ENCODE measurements around the gene CCDC137. TPM values are rescaled to one million over a fixed set of nuclear protein-coding genes. Genes with fewer than 3 reads are reported as not detected.

CCDC137 gene, protein sequence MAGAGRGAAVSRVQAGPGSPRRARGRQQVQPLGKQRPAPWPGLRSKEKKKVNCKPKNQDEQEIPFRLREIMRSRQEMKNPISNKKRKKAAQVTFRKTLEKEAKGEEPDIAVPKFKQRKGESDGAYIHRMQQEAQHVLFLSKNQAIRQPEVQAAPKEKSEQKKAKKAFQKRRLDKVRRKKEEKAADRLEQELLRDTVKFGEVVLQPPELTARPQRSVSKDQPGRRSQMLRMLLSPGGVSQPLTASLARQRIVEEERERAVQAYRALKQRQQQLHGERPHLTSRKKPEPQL
- polyA plus RNA-seq (12.2 and 16.1 TPM in 2 replicates), polyA minus RNA-seq (11.1 and 11.4 TPM in 2 replicates)

DNA sequence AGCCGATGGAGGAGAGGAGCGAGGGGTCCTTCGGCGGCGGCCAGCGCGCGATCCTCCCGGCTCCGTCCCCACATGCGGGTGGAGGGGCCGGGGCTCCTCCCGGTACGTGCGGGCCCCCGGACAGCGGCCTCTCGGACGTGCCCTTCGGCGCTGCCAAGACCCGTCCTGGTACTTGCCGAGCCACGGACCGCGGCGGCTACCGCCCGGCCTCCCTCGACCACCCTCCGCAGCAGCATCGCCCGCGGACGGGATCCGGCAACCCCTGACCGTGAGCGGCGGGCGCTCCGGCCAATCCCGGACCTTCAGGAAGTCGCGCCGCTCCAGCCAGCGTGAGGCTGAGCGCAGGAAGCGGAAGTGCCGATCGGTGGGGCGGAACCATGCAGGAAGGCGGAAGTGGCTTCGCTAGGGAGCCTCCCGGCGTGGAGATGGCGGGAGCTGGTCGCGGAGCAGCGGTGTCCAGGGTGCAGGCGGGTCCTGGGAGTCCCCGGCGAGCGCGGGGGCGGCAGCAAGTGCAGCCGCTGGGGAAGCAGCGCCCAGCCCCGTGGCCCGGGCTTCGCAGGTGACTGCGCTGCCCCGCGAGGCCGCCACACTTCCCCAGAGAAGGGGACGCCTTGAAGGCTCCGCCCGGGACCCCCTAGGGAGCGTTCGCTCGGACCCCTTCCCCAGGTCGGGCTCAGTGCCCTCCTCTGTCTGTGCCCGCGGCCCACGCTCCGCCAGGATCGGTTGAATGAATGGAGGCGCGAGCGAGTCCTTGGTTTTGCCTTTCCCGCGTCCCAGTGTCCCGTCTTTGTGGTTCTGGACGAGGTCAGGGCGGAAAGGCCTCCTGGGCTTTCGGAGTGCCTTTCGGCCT is at the start of gene CCDC137, which contains the start of gene OXLD1:
Gene CCDC137, plus strand, starts transcription at position 396 of the 850 bp plus-strand sequence. Its CDS starts 30 bp downstream, at position 426.
Gene OXLD1, minus strand, starts transcription at position 264 of the 850 bp plus-strand sequence. Its CDS starts 28 bp downstream, at position 236.
- Histone ChIP-seq H3K4me2 (ENCODE audit: low read length) (peak within 1 kb of the TSS; percentile 92), H3K27ac (ENCODE audit: low read length) (peak within 1 kb of the TSS; percentile 82), H2AFZ (ENCODE audit: low read depth, low read length) (peak within 1 kb of the TSS; percentile 59), H4K20me1 (ENCODE audit: insufficient read depth) (no peaks in the 10 kb centered on the region), H3K4me3 (ENCODE audit: low read length) (peak within 1 kb of the TSS; percentile 99), H3K9ac (ENCODE audit: low read length) (peak within 1 kb of the TSS; percentile 91), H3K27me3 (ENCODE audit: insufficient read depth, low read depth, low read length) (no peaks in the 10 kb centered on the region), H3K9me3 (ENCODE audit: low read length) (no peaks in the 10 kb centered on the region), H3K79me2 (replicated peaks; ENCODE audit: insufficient read depth, low read length) (peaks cover 10% of the 10 kb centered on the region), H3K36me3 (ENCODE audit: insufficient read depth, low read length) (no peaks in the 10 kb centered on the region), H3F3A (ENCODE audit: insufficient read depth, low read length, poor library complexity, severe bottlenecking) (no peaks in the 10 kb centered on the region), H3K9me2 (ENCODE audit: insufficient read depth, low read length) (no peaks in the 10 kb centered on the region)
- TF ChIP-seq, protein P1, sequence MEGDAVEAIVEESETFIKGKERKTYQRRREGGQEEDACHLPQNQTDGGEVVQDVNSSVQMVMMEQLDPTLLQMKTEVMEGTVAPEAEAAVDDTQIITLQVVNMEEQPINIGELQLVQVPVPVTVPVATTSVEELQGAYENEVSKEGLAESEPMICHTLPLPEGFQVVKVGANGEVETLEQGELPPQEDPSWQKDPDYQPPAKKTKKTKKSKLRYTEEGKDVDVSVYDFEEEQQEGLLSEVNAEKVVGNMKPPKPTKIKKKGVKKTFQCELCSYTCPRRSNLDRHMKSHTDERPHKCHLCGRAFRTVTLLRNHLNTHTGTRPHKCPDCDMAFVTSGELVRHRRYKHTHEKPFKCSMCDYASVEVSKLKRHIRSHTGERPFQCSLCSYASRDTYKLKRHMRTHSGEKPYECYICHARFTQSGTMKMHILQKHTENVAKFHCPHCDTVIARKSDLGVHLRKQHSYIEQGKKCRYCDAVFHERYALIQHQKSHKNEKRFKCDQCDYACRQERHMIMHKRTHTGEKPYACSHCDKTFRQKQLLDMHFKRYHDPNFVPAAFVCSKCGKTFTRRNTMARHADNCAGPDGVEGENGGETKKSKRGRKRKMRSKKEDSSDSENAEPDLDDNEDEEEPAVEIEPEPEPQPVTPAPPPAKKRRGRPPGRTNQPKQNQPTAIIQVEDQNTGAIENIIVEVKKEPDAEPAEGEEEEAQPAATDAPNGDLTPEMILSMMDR (IDR thresholded peaks at IDR 0.05; ENCODE audit: poor library complexity, severe bottlenecking): peak; percentile 6
- TF ChIP-seq EP300 (conservative IDR thresholded peaks at IDR 0.05; ENCODE audit: poor library complexity, severe bottlenecking): peak; percentile 20
- TF ChIP-seq RAD21 (conservative IDR thresholded peaks at IDR 0.05): no peak
- peak; percentile 89 for TF ChIP-seq POLR2AphosphoS5 (IDR thresholded peaks at IDR 0.05)
- peak; percentile 48 for TF ChIP-seq TAF1 (IDR thresholded peaks at IDR 0.05; ENCODE audit: low read depth)
- TF ChIP-seq, protein P2, sequence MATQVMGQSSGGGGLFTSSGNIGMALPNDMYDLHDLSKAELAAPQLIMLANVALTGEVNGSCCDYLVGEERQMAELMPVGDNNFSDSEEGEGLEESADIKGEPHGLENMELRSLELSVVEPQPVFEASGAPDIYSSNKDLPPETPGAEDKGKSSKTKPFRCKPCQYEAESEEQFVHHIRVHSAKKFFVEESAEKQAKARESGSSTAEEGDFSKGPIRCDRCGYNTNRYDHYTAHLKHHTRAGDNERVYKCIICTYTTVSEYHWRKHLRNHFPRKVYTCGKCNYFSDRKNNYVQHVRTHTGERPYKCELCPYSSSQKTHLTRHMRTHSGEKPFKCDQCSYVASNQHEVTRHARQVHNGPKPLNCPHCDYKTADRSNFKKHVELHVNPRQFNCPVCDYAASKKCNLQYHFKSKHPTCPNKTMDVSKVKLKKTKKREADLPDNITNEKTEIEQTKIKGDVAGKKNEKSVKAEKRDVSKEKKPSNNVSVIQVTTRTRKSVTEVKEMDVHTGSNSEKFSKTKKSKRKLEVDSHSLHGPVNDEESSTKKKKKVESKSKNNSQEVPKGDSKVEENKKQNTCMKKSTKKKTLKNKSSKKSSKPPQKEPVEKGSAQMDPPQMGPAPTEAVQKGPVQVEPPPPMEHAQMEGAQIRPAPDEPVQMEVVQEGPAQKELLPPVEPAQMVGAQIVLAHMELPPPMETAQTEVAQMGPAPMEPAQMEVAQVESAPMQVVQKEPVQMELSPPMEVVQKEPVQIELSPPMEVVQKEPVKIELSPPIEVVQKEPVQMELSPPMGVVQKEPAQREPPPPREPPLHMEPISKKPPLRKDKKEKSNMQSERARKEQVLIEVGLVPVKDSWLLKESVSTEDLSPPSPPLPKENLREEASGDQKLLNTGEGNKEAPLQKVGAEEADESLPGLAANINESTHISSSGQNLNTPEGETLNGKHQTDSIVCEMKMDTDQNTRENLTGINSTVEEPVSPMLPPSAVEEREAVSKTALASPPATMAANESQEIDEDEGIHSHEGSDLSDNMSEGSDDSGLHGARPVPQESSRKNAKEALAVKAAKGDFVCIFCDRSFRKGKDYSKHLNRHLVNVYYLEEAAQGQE (IDR thresholded peaks at IDR 0.05; ENCODE audit: borderline replicate concordance): peak; percentile 52
- TF ChIP-seq SMC3 (conservative IDR thresholded peaks at IDR 0.05; ENCODE audit: poor library complexity): peak; percentile 22
- peak; percentile 95 for TF ChIP-seq MXI1 (conservative IDR thresholded peaks at IDR 0.05; ENCODE audit: poor library complexity, severe bottlenecking)
- no peak for TF ChIP-seq EZH2 (IDR thresholded peaks at IDR 0.05; ENCODE audit: borderline replicate concordance, insufficient read depth, low read length, poor library complexity, severe bottlenecking)

DNA sequence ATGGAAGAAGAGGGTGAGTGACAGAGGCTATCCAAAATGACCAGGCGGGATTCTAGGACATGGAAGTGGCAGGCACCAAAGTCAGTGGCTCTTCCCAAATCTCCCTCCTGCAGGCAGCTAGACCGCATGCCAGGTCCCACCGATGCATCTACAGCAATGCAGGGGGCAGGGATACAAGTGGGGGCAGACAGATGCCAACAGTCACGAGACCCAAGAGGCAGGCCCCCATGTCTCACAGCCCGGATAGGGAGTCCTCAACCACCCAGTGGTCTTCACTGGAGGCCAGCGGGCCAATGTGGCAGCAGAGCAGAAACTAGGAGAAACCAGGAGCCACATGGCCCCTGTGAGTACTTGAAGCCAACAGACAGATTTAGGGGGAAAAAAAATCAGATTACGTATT is 49.7 kb upstream of the CCDC137 start:
- Histone ChIP-seq H3K9ac (ENCODE audit: low read length) (no peak overlapping the region), H3K27me3 (ENCODE audit: insufficient read depth, low read depth, low read length) (no peaks in the 10 kb centered on the region), H3F3A (ENCODE audit: insufficient read depth, low read length, poor library complexity, severe bottlenecking) (no peaks in the 10 kb centered on the region), H4K20me1 (ENCODE audit: insufficient read depth) (no peaks in the 10 kb centered on the region), H3K4me3 (ENCODE audit: low read length) (no peak overlapping the region), H3K79me2 (replicated peaks; ENCODE audit: insufficient read depth, low read length) (peaks cover 7% of the 10 kb centered on the region), H3K36me3 (ENCODE audit: insufficient read depth, low read length) (peaks cover 13% of the 10 kb centered on the region), H3K27ac (ENCODE audit: low read length) (no peak overlapping the region), H2AFZ (ENCODE audit: low read depth, low read length) (no peak overlapping the region), H3K9me3 (ENCODE audit: low read length) (no peaks in the 10 kb centered on the region), H3K4me2 (ENCODE audit: low read length) (no peak overlapping the region), H3K9me2 (ENCODE audit: insufficient read depth, low read length) (no peaks in the 10 kb centered on the region)
- TF ChIP-seq TAF1 (IDR thresholded peaks at IDR 0.05; ENCODE audit: low read depth) (no peak), POLR2AphosphoS5 (IDR thresholded peaks at IDR 0.05) (no peak), EZH2 (IDR thresholded peaks at IDR 0.05; ENCODE audit: borderline replicate concordance, insufficient read depth, low read length, poor library complexity, severe bottlenecking) (no peak), SMC3 (conservative IDR thresholded peaks at IDR 0.05; ENCODE audit: poor library complexity) (no peak), MXI1 (conservative IDR thresholded peaks at IDR 0.05; ENCODE audit: poor library complexity, severe bottlenecking) (no peak), EP300 (conservative IDR thresholded peaks at IDR 0.05; ENCODE audit: poor library complexity, severe bottlenecking) (no peak), RAD21 (conservative IDR thresholded peaks at IDR 0.05) (no peak)
- TF ChIP-seq, protein P1 (IDR thresholded peaks at IDR 0.05; ENCODE audit: poor library complexity, severe bottlenecking): no peak
- TF ChIP-seq, protein P2 (IDR thresholded peaks at IDR 0.05; ENCODE audit: borderline replicate concordance): no peak
